Activated effector memory CD4-positive, alpha-beta T cell treated with Interleukin-2 at 50 U/mL for 16 hours (primary cell): ENCODE results near the gene SAE1.
"Not testable (repeated sequence)": the region's sequence is repeated elsewhere in the genome, so short reads cannot be mapped to it uniquely, and the experiment has no call there.

Source experiments
- DNase-seq: peaks from one replicate; pipeline ENCODE4 v3.0.0-alpha.2; 2020

Gene SAE1

GRCh38 chr19:47130589-47131227, at the start of gene SAE1:
Gene SAE1, plus strand, starts transcription at chr19:47130835. Its CDS starts 96 bp downstream, at chr19:47130931.
- peak; percentile 96 for DNase-seq

- no peak for DNase-seq
Measured at GRCh38 chr19:47081095-47081494, 49.5 kb upstream of the SAE1 start.

GRCh38 chr19:47082493-47082892, 48.1 kb upstream of the SAE1 start:
- DNase-seq, result no peak

DNA sequence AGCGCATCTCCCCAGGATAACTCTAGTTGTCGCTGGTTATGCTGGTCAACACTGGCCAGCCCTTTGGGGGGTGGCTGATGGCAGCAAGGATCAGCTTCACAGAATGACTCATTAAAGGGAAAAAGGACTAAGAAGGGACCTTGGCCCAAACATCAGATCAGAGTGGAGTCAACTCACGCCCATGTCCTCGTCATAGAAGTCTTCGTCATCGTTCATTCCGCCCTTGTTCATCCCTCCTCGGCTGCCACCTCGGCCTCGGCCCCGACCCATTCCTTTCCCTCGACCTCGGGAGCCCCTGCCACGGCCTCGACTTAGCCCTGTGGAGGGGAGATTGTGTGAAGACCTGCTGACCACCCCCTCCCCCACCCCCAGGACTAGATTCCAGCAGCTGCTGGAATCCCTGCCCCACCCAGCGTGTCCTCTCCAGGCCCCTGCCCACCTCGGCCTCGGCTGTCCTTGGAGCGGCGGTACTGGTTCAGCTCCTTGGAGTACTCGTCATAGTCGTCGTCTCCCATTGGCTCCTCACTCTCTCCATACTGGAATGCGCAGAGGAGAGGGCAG, 45.7 kb upstream of the SAE1 start:
- DNase-seq, result no peak

GRCh38 chr19:47086280-47086679, 44.4 kb upstream of the SAE1 start:
- no peak for DNase-seq

DNA sequence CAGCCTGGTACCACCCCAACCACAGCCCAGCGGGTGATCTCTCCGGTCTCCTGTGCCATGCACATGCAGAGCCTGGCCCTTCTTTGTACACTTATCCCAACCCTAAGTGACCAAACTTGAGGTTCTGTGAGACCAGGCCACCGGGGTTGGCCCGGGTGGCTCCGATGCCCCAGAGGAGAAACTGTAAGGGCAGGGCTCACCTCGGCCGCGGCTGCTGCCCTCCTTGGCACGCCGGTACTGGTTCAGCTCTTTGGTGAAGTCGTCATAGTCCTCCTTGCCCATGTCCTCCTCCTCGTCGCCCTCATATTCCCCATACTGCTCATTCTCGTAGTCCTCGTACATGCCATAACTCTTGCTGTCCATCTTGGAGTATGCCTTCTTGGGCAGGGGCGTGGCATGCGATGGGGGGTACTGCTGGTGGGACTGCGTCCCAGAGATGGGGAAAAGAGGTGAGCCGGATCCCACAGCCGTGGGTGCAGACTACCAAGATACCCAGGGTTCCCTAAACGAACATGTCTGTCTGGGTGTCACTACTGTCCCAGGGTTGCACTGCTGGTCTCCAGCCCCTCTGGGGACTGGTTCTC, 40.8 kb upstream of the SAE1 start:
- DNase-seq, result no peak

DNA sequence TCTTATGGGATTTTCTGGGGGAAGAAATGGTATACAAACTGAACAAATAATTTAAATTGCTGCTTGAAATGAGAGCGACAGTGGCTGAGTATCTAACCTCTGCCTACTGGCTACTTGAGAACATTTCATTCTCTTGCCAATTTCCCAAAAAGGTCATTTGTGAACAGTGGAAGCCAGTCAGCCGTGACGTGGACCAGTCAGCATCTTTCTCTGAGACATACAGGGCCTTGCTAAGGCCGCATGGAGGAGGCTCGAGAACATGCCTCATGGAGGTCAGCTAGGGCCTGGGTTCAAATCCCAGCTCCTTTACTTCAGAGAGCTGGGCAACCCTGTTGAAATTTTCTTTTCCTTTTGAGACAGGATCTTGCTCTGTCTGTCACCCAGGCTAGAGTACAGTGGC, 37.4 kb upstream of the SAE1 start:
- no peak for DNase-seq

- DNase-seq, result no peak
Measured at GRCh38 chr19:47093841-47094240, 36.8 kb upstream of the SAE1 start.

GRCh38 chr19:47094557-47095475, 35.8 kb upstream of the SAE1 start:
- DNase-seq, result peak; percentile 43

GRCh38 chr19:47095476-47096099, 35.0 kb upstream of the SAE1 start:
- DNase-seq, result peak; percentile 14

DNA sequence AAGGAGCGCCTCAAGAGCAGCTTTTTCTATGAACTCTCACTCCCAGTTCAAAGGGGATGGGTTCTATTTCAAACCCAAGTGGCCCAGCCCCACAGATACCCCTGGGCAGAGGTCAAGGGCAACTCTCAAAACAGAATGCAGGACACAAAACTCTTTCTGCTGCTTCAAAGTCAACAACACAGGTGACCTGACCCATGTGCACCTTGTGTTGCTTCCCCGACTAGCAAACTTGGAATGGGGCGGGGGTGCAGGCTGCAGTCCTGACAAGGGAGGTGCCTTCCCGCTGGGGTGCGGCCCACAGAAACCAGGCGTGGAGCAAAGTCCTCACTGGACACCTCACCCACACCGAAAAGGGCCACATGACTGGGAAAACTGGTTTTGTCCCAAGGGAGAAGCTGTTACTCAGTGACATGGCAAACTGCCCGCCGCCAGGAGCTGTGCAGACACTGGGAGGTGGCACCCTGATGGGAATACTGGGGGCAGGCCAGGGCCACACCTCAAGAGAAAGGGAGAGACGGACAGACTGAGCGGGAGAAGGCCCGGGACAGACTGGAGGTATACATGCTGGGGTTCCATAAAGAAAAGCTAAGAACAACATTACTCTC, 34.4 kb upstream of the SAE1 start:
- no peak for DNase-seq

- DNase-seq, result no peak
Measured at GRCh38 chr19:47096721-47097120, 33.9 kb upstream of the SAE1 start.

GRCh38 chr19:47097396-47098201, 33.0 kb upstream of the SAE1 start:
- no peak for DNase-seq

DNA sequence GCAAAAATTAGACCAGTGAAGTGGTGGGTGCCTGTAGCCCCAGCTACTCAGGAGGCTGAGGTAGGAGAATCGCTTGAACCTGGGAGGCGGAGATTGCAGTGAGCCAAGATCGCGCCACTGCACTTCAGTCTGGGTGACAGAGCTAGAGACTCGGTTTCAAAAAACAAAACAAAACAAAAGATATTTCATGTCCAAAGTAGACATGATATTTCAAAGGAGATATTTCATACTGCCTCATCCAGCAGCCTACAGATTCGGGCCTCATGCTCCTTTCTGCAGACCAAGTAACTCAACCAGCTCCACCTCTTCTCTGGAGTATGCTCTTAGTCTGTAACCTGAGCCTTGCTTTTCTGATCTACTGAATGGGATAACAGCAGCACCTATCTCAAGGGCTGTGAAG, 32.0 kb upstream of the SAE1 start:
- no peak for DNase-seq

DNA sequence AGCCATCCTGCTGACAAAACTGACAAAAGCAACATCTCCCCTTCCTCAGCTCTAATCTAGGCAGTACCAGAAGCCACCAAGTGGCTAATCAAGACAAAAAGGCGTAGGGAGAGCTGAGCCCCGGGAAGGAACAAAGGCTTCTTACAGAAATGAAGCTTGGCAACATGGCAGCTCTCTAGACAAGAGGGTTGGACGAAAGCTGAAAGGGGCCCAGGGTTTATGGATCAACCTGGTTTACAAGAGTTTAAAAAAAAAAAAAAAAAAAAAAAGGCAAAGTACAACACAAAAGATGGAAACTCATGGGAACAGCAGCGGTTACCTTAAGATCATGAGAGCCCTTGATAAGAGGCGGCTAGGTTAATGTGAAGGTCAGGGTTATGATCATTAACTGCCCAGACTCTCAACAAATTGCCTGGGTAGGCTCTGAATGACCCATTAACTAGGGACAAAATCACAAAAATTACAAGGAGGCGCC, 31.0 kb upstream of the SAE1 start:
- DNase-seq, result no peak

- DNase-seq, result no peak
Measured at GRCh38 chr19:47100290-47100689, 30.3 kb upstream of the SAE1 start.

GRCh38 chr19:47101116-47101515, 29.5 kb upstream of the SAE1 start:
- not testable (repeated sequence) for DNase-seq

DNA sequence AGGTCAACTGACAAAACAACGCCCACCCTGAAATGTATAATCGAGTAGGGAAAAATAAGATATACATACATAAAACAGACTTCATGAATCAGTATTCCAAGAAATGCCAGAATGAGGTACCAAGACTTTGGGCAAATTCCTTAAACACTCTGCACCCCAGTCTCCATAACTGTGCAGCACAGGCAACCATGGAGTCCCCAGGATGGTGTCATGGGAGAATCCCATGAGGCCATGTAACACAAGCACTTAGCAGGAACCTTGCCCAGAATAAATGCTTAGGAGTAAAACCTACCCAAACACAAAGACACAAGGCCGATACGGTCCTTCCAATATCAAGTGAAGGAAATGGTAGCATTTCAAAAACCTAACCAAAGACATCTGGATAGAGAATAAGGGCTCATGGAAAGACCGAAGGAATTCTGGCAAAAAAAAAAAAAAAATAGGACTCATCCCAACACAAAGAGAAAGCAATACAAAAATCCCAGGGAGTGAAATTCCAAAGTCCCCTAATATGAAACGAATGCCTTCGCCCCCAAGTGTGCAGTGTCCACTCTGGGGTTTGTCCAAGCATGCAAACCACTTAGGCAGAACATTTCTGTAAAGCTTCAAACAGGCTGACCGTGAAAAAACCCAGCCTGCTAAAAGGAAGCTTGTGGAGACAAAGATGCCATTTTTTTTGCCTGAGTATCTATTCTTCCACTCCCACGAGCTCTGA, 28.1 kb upstream of the SAE1 start:
- no peak for DNase-seq

- no peak for DNase-seq
Measured at GRCh38 chr19:47104680-47105079, 26.0 kb upstream of the SAE1 start.

- DNase-seq, result no peak
Measured at GRCh38 chr19:47105874-47106273, 24.8 kb upstream of the SAE1 start.

DNA sequence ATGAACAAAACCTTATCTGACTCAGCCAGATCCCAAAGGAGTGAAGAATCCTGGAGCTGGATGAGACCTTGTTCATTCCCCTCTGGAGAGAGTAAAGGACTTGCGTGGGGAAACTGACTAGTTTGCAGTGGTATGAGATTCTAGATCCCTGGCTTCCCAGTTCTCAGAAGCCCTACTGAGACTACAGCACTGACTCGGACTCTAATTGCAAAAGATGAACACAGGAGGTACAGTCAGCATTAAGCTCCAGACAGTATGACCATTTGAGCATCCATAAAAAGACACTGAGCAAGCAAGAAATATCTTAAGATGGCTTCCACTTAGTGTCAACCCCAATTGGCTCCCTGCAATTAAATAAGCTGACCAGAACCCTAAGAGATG, 23.8 kb upstream of the SAE1 start:
- no peak for DNase-seq
